ENCODE measurements around the gene PAPLN. TPM values are rescaled to one million over a fixed set of nuclear protein-coding genes. Genes with fewer than 3 reads are reported as not detected.

PAPLN gene
- total and polyA plus RNA-seq, 9 of the 15 experiments (the other 6 are each of a cell fraction or from before 2014, with no cell fraction given), result 0.43 to 3.5 (median 1.7) TPM

GRCh38 chr14:73246387-73247150 lies 9.3 kb downstream of the PAPLN start:
- 0% methylated on average over 12 of the region's 18 CpGs for WGBS (ENCODE audit: insufficient coverage, low coverage, missing lambda C conversion rate)
- Histone ChIP-seq H3K4me2 (ENCODE audit: insufficient read depth, low read length) (peak overlapping the region; percentile 94), H3K27me3 (ENCODE audit: control insufficient read depth in 2 of 2, insufficient read depth in 2 of 2, low read length in 2 of 2) (peaks cover 2 to 16% of the 10 kb centered on the region in 2 experiments; a peak in 3 of 5 replicates), H3K9me1 (ENCODE audit: control insufficient read depth, insufficient read depth, low read length) (no peaks in the 10 kb centered on the region), H3K4me1 (replicated peaks in 1 of 2; ENCODE audit: control insufficient read depth in 2 of 2, insufficient read depth in 2 of 2, low read length in 2 of 2) (peaks cover 9 to 25% of the 10 kb centered on the region in 2 experiments; a peak in 4 of 5 replicates), H3K79me2 (ENCODE audit: control insufficient read depth, insufficient read depth, low read length) (no peaks in the 10 kb centered on the region), H3K9me3 (replicated peaks; ENCODE audit: control insufficient read depth, insufficient read depth, low read depth, low read length) (no peaks in the 10 kb centered on the region), H3K36me3 (ENCODE audit: control insufficient read depth, insufficient read depth, low read length) (no peaks in the 10 kb centered on the region), H4K20me1 (replicated peaks; ENCODE audit: control insufficient read depth, insufficient read depth, low read length) (no peaks in the 10 kb centered on the region), H3K27ac (ENCODE audit: extremely low read depth, low read depth, low read length) (peak overlapping the region; percentile 77; the same call in 2 of the 3 replicates), H2AFZ (ENCODE audit: low read depth, low read length) (peak overlapping the region; percentile 92), H3K9ac (ENCODE audit: insufficient read depth in 1 of 2, low read depth in 2 of 2, low read length in 2 of 2) (peak overlapping the region; percentile 76 to 80), H3K4me3 (peak overlapping the region; percentile 58)
- intact Hi-C loops (cut with micrococcal nuclease) (no loop called here), in situ Hi-C loops (cut with MboI) (no loop called here)
- ATAC-seq, result peak; percentile 26
- no peak for FAIRE-seq
- ChIA-PET POLR2A (interaction anchor here (0.5 to 0.6 kb wide), 2 partner anchors 283 to 643 kb away, joined by 3 to 4 read pairs; no protein-coding TSS in a partner anchor), CTCF (ENCODE audit: low intra/inter-chr PET ratio) (no interaction called here)
- TSS peak; percentile 75 for BruUV-seq (replicated peaks)
- DNase-seq (ENCODE audit: extremely low read depth in 1 of 4, low spot score in 3 of 4), result peak in 2 of 4 experiments; percentile 20 to 22
- no peak for TF ChIP-seq TAF9B (IDR thresholded peaks at IDR 0.05; ENCODE audit: partially characterized antibody)
- no peak for TF ChIP-seq ZNF311 (CRISPR knock-in tag; IDR thresholded peaks at IDR 0.05)
- TF ChIP-seq ZNF512 (tag; IDR thresholded peaks at IDR 0.05), result peak; percentile 90
- no peak for TF ChIP-seq STAT5A (IDR thresholded peaks at IDR 0.05; ENCODE audit: borderline replicate concordance, low read length)
- TF ChIP-seq SMARCC2 (IDR thresholded peaks at IDR 0.05; ENCODE audit: low read depth), result no peak
- TF ChIP-seq MLX (CRISPR knock-in tag; conservative IDR thresholded peaks at IDR 0.05), result no peak
- no peak for TF ChIP-seq STAT5B (CRISPR knock-in tag; IDR thresholded peaks at IDR 0.05)
- peak; percentile 42; the same call in 1 of the 2 replicates for TF ChIP-seq ZNF740 (CRISPR knock-in tag; IDR thresholded peaks at IDR 0.05)
- no peak for TF ChIP-seq ZNF740 (tag; IDR thresholded peaks at IDR 0.05)
- no peak for TF ChIP-seq EGR1 (conservative IDR thresholded peaks at IDR 0.05)
- no peak for TF ChIP-seq MCM2 (IDR thresholded peaks at IDR 0.05; ENCODE audit: low read depth)
- no peak for TF ChIP-seq THAP12 (CRISPR knock-in tag; IDR thresholded peaks at IDR 0.05)
